Measurements from ENCODE around the gene SMIM22. TPM values are rescaled to one million over a fixed set of nuclear protein-coding genes. Genes with fewer than 3 reads are reported as not detected.

SMIM22 gene, protein sequence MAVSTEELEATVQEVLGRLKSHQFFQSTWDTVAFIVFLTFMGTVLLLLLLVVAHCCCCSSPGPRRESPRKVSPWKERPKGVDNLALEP
- polyA plus RNA-seq (ENCODE audit: insufficient read length in 4 of 4): 10 to 100 TPM in 3 of 4 donors, under 1 TPM in 1; 0.25 to 13.5 (median 11.2) TPM

DNA sequence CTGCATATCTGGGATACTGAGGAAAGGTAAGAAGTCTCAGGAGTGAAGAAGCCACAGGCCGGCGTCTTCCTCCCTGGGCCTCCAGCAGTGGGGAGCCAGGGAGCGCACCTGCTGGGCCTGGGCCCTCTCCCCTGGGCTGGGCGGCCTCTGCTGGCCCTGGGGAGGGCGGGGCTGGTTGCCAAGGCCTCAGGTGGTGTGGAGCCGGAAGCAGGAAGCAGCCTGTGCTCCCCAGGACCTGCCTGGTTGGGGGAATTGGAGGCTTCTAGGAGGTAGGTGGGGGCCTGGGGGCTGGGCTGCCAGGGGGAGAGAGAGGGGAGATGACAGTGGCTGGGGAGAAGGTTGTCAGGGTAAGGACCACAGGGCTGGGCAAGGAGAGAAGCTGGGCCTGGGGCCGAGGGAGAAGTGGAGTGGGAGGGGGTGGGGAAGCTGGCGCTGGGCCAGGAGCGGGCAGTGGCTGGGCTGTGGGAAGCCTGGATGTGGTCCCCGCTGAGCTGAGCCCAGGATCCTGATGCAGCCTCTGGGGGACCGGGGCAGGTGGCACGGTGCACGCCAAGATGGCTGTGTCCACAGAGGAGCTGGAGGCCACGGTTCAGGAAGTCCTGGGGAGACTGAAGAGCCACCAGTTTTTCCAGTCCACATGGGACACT, at the start of gene SMIM22:
TSS of gene SMIM22 (plus strand) at position 189 of the 647 bp plus-strand sequence. CDS start at position 555, 366 bp downstream.
- DNase-seq (ENCODE audit: low read depth in 4 of 4, low spot score in 3 of 4): no peak

DNA sequence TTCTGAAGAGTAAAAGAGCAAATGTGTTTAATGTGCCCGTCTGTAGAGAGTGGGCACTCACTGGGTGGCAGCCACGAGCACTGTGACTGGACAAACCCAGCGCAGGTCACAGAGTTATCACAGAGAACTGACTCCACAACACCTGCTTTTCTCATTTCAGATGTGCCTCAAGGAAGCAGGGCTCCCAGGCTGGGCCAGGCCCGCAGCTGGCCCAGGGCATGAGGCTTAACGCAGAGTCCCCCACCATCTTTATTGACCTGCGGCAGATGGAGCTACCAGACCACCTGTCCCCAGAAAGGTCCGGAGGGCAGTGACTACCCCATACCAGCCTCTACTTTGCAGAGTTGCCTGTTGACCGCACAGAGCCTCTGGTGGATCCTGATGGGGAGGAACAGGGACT, 49.0 kb upstream of the SMIM22 start:
- DNase-seq (ENCODE audit: low read depth in 4 of 4, low spot score in 3 of 4): no peak

DNA sequence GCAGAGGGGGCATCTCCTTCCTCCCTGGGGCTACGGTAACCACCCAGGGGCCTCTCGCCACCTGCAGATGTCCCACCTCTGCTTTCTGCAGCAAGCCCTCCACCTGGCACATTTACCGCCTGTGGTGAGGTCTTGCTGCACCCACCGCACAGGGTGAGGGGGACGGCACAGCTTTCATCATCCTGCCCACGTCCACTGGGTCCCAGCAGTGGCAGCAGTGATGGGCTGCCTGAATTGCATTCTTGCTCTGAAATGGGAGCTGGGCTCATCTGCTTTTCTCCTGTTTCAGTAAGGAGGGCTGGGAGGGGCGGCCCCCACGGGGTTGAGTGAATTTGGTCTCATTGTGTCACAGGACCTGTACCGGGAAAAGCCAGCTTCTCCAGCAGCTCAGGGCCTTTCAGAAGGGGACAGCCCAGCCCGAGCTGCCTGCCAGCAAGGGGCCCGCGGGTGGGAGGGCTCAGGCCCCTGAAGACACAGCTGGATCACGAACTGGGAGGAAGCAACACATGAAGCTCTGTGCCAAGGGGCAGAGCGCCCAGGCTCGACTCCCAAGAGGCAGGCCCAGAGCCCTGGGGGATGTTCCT, 48.1 kb upstream of the SMIM22 start:
- DNase-seq (ENCODE audit: low read depth in 4 of 4, low spot score in 3 of 4): no peak

DNA sequence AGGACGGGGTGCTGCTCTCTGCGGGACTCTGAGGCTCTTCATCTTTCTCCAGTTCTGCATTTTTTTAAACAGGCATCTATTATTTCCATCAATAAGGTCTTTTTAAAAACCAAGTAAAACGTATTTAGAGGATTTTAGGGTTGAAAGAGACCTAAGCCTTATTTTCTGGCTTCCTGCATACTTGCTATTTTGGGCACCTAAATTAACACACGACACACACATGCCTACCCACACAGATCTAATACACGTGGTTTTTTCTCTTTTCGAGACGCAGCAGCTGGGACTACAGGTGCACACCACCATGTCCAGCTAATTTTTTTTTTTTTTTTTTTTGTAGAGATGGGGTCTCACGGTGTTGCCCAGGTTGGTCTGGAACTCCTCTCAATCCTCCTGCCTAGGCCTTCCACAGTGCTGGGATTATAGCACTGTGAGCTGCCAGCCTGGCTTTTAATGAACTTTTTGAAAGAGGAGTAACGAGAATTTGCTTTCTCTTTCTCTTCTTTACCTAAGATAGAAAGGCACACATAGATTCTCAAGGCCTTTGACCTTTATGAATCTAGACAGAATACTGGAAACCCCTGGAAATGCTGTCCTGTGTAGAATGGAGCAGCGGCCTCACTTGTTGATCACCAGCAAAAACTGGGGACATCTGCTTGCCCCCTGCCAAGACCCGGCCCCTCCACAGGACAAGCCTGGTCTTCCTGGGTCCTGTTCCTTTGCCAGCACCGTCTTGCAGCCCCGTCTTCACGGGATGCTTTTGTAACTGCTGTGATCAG, 47.1 kb upstream of the SMIM22 start:
- no peak for DNase-seq (ENCODE audit: low read depth in 4 of 4, low spot score in 3 of 4)

GRCh38 chr16:4748682-4749411, 46.3 kb upstream of the SMIM22 start:
- DNase-seq (ENCODE audit: low read depth in 4 of 4, low spot score in 3 of 4): no peak

- no peak for DNase-seq (ENCODE audit: low read depth in 4 of 4, low spot score in 3 of 4)
Measured at GRCh38 chr16:4749700-4750257, 45.4 kb upstream of the SMIM22 start.

DNA sequence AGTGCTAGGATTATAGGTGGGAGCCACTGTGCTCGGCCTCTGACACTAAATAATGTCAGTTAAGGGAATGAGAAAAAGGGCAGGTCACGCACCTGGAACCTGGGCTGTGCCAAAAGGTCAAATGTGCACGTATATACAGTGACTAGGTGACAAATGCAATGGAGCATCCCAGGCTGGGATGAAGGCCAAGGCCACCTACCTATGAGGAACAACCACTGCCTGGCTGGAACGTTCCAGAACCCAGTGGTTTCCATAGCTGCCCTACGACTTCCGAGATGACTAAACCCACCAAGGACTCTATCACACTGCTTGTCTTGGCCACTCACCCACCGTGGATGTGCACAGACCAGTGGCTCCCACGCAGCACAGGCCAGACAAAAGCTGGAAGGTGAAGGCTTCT, 44.3 kb upstream of the SMIM22 start:
- no peak for DNase-seq (ENCODE audit: low read depth in 4 of 4, low spot score in 3 of 4)

GRCh38 chr16:4752351-4753100, 42.6 kb upstream of the SMIM22 start:
- DNase-seq (ENCODE audit: low read depth in 4 of 4, low spot score in 3 of 4): no peak

GRCh38 chr16:4753227-4753626, 41.9 kb upstream of the SMIM22 start:
- no peak for DNase-seq (ENCODE audit: low read depth in 4 of 4, low spot score in 3 of 4)

GRCh38 chr16:4754865-4755264, 40.3 kb upstream of the SMIM22 start:
- no peak for DNase-seq (ENCODE audit: low read depth in 4 of 4, low spot score in 3 of 4)

DNA sequence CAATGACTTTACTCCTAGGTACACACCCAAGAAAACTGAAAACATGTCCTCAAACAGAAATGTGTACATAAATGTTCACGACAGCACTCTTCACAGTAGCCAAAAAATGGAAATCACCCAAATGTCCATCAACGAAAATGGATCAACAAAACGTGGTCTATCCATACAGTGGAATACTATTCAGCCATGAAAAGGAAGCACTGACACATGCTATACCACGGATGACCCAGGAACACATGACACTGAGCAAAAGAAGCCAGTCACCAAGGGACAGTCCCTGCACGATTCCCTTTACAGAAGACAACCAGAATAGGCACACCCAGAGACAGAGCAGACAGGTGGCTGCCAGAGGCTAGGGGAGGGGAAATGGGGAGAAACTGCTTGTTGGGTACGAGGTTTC, 39.5 kb upstream of the SMIM22 start:
- DNase-seq (ENCODE audit: low read depth in 4 of 4, low spot score in 3 of 4): no peak

- no peak for DNase-seq (ENCODE audit: low read depth in 4 of 4, low spot score in 3 of 4)
Measured at GRCh38 chr16:4760221-4760910, 34.8 kb upstream of the SMIM22 start.

DNA sequence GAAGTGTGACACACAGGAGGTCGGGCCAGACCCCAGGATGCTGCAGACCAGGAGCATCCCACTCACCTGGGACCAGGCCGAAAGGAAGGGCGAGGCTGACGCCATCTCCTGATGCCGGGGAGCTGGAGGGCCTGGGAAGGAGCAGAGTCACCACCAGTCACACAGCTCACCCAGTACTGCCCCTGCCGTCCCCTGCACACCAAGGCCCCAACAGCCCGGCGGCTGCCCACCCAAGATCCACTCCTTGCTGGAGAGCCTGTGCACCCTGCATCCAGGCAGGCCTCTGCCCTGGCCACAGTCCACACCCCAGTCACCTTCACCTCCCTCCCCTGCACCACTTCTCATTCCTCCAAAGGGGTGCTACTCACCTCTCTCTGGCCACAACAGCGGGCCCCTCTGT, 33.0 kb upstream of the SMIM22 start:
- DNase-seq (ENCODE audit: low read depth in 4 of 4, low spot score in 3 of 4): no peak

- no peak for DNase-seq (ENCODE audit: low read depth in 4 of 4, low spot score in 3 of 4)
Measured at GRCh38 chr16:4763791-4764190, 31.4 kb upstream of the SMIM22 start.

DNA sequence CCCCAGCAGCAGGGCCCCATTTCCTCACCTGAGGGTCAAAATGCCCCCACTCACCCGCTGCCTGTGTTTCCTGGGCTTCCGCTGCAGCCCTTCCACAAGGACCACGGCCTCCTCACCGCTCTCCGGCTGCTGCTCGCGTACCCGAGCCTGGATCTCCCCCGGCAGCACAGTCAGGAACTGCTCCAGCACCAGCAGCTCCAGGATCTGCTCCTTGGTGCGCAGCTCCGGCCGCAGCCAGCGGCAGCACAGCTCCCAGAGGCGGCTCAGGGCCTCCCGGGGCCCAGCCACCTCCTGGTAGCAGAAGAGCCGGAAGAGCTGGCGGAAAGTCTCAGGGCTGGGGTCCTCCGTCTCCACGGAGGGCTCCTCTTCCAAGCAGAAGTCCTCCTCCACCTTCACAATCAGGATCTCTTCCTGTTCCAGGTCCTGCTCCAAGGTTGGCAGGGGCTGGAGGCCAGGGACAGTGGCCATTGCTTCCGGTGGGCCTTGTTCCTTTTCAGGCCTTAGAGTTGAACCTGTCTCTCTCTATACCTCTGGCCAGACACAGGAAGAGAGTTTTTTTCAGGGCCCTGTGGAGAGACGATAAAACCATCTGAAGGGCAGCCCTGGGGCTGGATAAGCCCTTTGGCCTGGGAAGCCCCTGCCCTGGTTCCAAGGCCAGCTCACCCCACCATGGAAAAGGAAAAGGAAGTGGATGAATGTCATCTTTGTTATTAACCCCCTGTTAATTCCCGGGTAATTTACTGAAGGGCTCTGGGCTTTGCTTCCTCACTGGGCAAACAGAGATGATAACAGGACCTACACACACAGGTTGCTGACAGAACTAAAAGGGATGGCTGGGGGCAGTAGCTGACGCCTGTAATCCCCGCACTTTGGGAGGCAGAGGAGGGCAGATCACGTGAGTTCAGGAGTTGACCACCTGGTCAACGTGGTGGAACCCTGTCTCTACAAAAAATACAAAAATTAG, 29.4 kb upstream of the SMIM22 start:
- DNase-seq (ENCODE audit: low read depth in 4 of 4, low spot score in 3 of 4): no peak

DNA sequence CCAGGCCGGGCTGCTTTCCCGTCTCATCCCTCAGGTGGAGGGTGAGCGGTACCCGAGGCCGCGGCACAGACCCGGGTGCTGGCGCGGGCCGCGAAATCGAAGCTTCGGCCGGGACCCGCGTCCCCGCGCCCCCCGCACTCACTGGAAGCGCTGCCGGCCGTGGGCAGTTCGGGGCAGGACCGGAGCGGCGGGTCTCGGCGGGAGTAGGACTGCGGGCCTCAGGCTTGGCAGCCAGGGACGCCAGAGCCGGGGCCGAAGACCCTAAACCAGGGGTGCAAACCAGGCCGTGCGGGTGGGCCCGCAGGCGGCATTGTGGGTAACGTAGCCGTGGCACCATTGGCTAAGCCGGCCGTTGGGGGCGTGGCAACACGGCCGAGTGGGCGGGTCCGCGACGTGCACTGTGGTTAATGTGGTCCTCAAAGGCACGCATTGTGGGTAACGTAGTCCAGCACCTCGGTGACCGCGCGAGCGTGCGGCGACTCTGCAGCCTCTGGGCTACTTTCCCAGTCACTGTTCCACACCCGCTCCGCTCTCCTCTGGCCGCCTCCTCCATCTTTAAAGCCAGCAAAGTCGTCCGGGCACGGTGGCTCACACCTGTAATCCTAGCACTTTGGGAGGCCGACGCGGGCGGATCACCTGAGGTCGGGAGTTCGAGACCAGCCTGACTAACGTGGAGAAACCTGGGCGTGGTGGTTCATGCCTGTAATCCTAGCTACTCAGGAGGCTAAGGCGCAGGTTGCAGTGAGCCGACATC, 28.1 kb upstream of the SMIM22 start, which contains the start of gene ZNF500:
TSS of gene ZNF500 (minus strand) at position 288 of the 754 bp plus-strand sequence. CDS start 1,184 bp downstream, outside the sequence.
- peak; percentile 86 to 90 (median 88) for DNase-seq (ENCODE audit: low read depth in 4 of 4, low spot score in 3 of 4)

- DNase-seq (ENCODE audit: low read depth in 4 of 4, low spot score in 3 of 4): no peak
Measured at GRCh38 chr16:4767872-4768548, 27.2 kb upstream of the SMIM22 start.
